B cell (primary cell): ENCODE data around the gene DNAJC4. TPM values are rescaled to one million over a fixed set of nuclear protein-coding genes. Genes with fewer than 3 reads are reported as not detected.
A peak's percentile ranks its signal among the peaks of the same experiment; 100 is the strongest.

Experiments used
- ATAC-seq: fragments of 200-7000 bp; cut with Tn5 transposase; one replicate; pipeline ENCODE4 v1.10.0; 2021; ENCODE audit warnings: low read depth, mild to moderate bottlenecking, moderate number of reproducible peaks, moderate library complexity
- CTCF ChIA-PET: fragments of 350-600 bp; sonication (Branson Sonifier 250); formaldehyde crosslinking; loops from one replicate; lab custom pipeline; 2021; ENCODE audit warnings: antibody characterized with exemption, inconsistent platforms; lab: Charles Lee
- POLR2A ChIA-PET: fragments of 350-600 bp; sonication (Branson Sonifier 250); formaldehyde crosslinking; loops from one replicate; lab custom pipeline; 2021; ENCODE audit warnings: antibody characterized with exemption; lab: Charles Lee
- DNase-seq: peaks from one replicate; pipeline ENCODE4 v3.0.0; 2013
- H2AFZ ChIP-seq: 2 replicates; pipeline ENCODE4 v1.6.1; 2012; ENCODE audit warnings: mild to moderate bottlenecking, low read depth, low read length; ENCODE audit not compliant: insufficient read depth, poor library complexity, severe bottlenecking
- H3K27ac ChIP-seq, 2 donors: 1 replicate in 1 of 2; 2 replicates in 1 of 2; pipeline ENCODE4 v1.5.1; 2012 to 2013; ENCODE audit warnings: low read length in 2 of 2, mild to moderate bottlenecking in 2 of 2, moderate library complexity in 1 of 2
- H3K27me3 ChIP-seq, 4 experiments: fragments of 200-600 bp in 1 of 4; sonication (generic) in 1 of 4; replicated peaks in 1 of 4; 1 replicate in 2 of 4; 2 replicates in 2 of 4; pipeline versions ENCODE4 v1.6.1 to v1.7.0; 2013 to 2016; ENCODE audit warnings: low read length in 3 of 4, mild to moderate bottlenecking in 2 of 4, mixed read lengths in 1 of 4, moderate library complexity in 1 of 4; ENCODE audit not compliant: insufficient read depth in 4 of 4, control insufficient read depth in 3 of 4; ENCODE audit errors: control extremely low read depth in 1 of 4
- H3K36me3 ChIP-seq, 2 experiments: replicated peaks in 1 of 2; 1 replicate in 1 of 2; 2 replicates in 1 of 2; pipeline versions ENCODE4 v1.6.1 to v1.7.1; 2013; ENCODE audit warnings: low read length in 1 of 2; ENCODE audit not compliant: insufficient read depth in 2 of 2, control insufficient read depth in 1 of 2; ENCODE audit errors: control extremely low read depth in 1 of 2, extremely low read depth in 1 of 2
- H3K4me1 ChIP-seq, 2 donors: fragments of 200-600 bp in 1 of 2; sonication (generic) in 1 of 2; 1 replicate in 1 of 2; 2 replicates in 1 of 2; pipeline versions ENCODE4 v1.5.1 to v1.6.1; 2013 to 2017; ENCODE audit warnings: low read length in 2 of 2; ENCODE audit not compliant: control insufficient read depth in 2 of 2, insufficient read depth in 2 of 2
- H3K4me2 ChIP-seq: replicated peaks from 2 replicates; pipeline ENCODE3; 2012; ENCODE audit warnings: mild to moderate bottlenecking, low read depth, low read length; ENCODE audit not compliant: poor library complexity, severe bottlenecking
- H3K4me3 ChIP-seq, 5 experiments: fragments of 200-600 bp in 1 of 5; sonication (generic) in 1 of 5; 1 replicate in 3 of 5; 2 replicates in 2 of 5; pipeline versions ENCODE4 v1.5.1 to v1.7.0; 2011 to 2016; ENCODE audit warnings: low read length in 4 of 5, mild to moderate bottlenecking in 4 of 5, low read depth in 2 of 5, control low read depth in 1 of 5, moderate library complexity in 1 of 5; ENCODE audit not compliant: insufficient read depth in 1 of 5; ENCODE audit errors: control extremely low read depth in 1 of 5, extremely low read depth in 1 of 5
- H3K79me2 ChIP-seq: fragments of 200-600 bp; sonication (generic); one replicate; pipeline ENCODE4 v1.6.0; 2016; ENCODE audit warnings: low read length; ENCODE audit not compliant: control insufficient read depth, insufficient read depth
- H3K9ac ChIP-seq: fragments of 200-600 bp; sonication (generic); 2 replicates; pipeline ENCODE4 v1.6.1; 2017; ENCODE audit warnings: mild to moderate bottlenecking, low read length, moderate library complexity
- H3K9me3 ChIP-seq, 3 donors: one replicate each; pipeline versions ENCODE4 v1.6.1 to v1.7.1; 2013; ENCODE audit warnings: low read length in 2 of 3; ENCODE audit not compliant: control insufficient read depth in 2 of 3, insufficient read depth in 1 of 3; ENCODE audit errors: control extremely low read depth in 1 of 3
- H4K20me1 ChIP-seq: 2 replicates; pipeline ENCODE4 v1.6.0; 2012; ENCODE audit warnings: mild to moderate bottlenecking, low read length; ENCODE audit not compliant: insufficient read depth, control insufficient read depth, poor library complexity, severe bottlenecking
- H3K27ac Mint-ChIP-seq: one replicate; pipeline ENCODE4 v1.8.0; 2021; ENCODE audit warnings: mixed read lengths
- H3K27me3 Mint-ChIP-seq: one replicate; pipeline ENCODE4 v1.8.0; 2021; ENCODE audit warnings: mixed read lengths
- H3K4me1 Mint-ChIP-seq: one replicate; pipeline ENCODE4 v1.8.0; 2021; ENCODE audit warnings: mixed read lengths
- H3K4me3 Mint-ChIP-seq: one replicate; pipeline ENCODE4 v1.8.0; 2021; ENCODE audit warnings: mixed read lengths
- H3K9me3 Mint-ChIP-seq: one replicate; pipeline ENCODE4 v1.8.0; 2022; ENCODE audit warnings: mixed read lengths; ENCODE audit not compliant: insufficient read depth
- EZH2 ChIP-seq: IDR thresholded peaks from 2 replicates; pipeline ENCODE4 v1.6.1; 2012; ENCODE audit warnings: borderline replicate concordance, low read depth, mild to moderate bottlenecking, moderate library complexity, low read length; ENCODE audit not compliant: insufficient read depth, poor library complexity, severe bottlenecking
- WGBS: methylation state at CpG from one replicate; pipeline ENCODE4 v1.1.5; 2013; ENCODE audit warnings: missing lambda C conversion rate; ENCODE audit not compliant: insufficient coverage; 5-methylcytosine and 5-hydroxymethylcytosine counted together
- intact Hi-C: fragments of 100-400 bp; cut with micrococcal nuclease; formaldehyde crosslinking; loops from one replicate; pipeline ENCODE4 v1.10.0; 2022
- polyA plus RNA-seq: library from polyadenylated mRNA; depleted of rRNA; stranded (reverse); fragments of >200 nt; gene quantifications from 2 replicates; pipeline ENCODE4 v1.2.3, GENCODE V29; 2012
- total RNA-seq, 2 donors: library from RNA; stranded (reverse); fragments of 120-200 nt in 1 of 2; gene quantifications; 1 replicate in 1 of 2; 2 replicates in 1 of 2; pipeline versions ENCODE4 v1.2.3 to v1.2.4, GENCODE V29; 2013 to 2022
- TF ChIP-seq, protein P1 (sequence below): fragments of 200-600 bp; IDR thresholded peaks from one replicate; pipeline ENCODE4 v1.8.0; 2022; ENCODE audit warnings: antibody characterized with exemption, mild to moderate bottlenecking

Gene DNAJC4
- total and polyA plus RNA-seq, 2 donors (not counting 1 experiment from before 2014, with no cell fraction given), result 74.4 to 105 TPM

- H3K4me1 Mint-ChIP-seq, result peaks cover 62% of the 10 kb centered on the region
- DNase-seq (peak; percentile 99), ATAC-seq (peak; percentile 58)
- POLR2A ChIA-PET, result interaction anchor here (0.6 to 1.4 kb wide), 18 partner anchors 9 to 627 kb away, joined by 3 to 11 read pairs (median 4); partner anchors contain the start of genes DNAJC4, ESRRA, GPR137 and NUDT22
- intact Hi-C loops, result loop anchor here (1.0 to 2.0 kb wide), 7 partner anchors 10 to 65 kb away; partner anchors contain the start of genes BAD, DNAJC4, ESRRA and FERMT3
- H3K27ac ChIP-seq, result peak within 1 kb of the TSS; percentile 98
- peak within 1 kb of the TSS; percentile 81 for H3K9ac ChIP-seq
- CTCF ChIA-PET, result interaction anchor here (1.0 to 1.5 kb wide), 7 partner anchors 10 to 77 kb away, joined by 3 to 16 read pairs (median 7); partner anchors contain the start of genes ESRRA, FERMT3, NUDT22 and PRDX5
- peak within 1 kb of the TSS in 4 of 5 experiments; percentile 76 to 91 (median 83) for H3K4me3 ChIP-seq
- peak within 1 kb of the TSS; percentile 97 for H3K27ac Mint-ChIP-seq
- WGBS, result 2% methylated on average over 58 of the region's 58 CpGs
- H3K4me1 ChIP-seq, result peaks cover 31 to 63% of the 10 kb centered on the region in 2 donors
- peaks cover 13% of the 10 kb centered on the region for H4K20me1 ChIP-seq
- no peaks in the 10 kb centered on the region for H3K9me3 ChIP-seq
- TF ChIP-seq EZH2, result no peak
- TF ChIP-seq, protein P1, sequence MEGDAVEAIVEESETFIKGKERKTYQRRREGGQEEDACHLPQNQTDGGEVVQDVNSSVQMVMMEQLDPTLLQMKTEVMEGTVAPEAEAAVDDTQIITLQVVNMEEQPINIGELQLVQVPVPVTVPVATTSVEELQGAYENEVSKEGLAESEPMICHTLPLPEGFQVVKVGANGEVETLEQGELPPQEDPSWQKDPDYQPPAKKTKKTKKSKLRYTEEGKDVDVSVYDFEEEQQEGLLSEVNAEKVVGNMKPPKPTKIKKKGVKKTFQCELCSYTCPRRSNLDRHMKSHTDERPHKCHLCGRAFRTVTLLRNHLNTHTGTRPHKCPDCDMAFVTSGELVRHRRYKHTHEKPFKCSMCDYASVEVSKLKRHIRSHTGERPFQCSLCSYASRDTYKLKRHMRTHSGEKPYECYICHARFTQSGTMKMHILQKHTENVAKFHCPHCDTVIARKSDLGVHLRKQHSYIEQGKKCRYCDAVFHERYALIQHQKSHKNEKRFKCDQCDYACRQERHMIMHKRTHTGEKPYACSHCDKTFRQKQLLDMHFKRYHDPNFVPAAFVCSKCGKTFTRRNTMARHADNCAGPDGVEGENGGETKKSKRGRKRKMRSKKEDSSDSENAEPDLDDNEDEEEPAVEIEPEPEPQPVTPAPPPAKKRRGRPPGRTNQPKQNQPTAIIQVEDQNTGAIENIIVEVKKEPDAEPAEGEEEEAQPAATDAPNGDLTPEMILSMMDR, result no peak
- peak within 1 kb of the TSS; percentile 99 for H3K4me2 ChIP-seq
- peak within 1 kb of the TSS; percentile 74 for H2AFZ ChIP-seq
- peak within 1 kb of the TSS; percentile 91 for H3K4me3 Mint-ChIP-seq
- peaks cover 17% of the 10 kb centered on the region for H3K79me2 ChIP-seq
- no peaks in the 10 kb centered on the region for H3K27me3 Mint-ChIP-seq
- H3K36me3 ChIP-seq, result peaks cover 0 to 38% of the 10 kb centered on the region in 2 experiments
- no peaks in the 10 kb centered on the region for H3K27me3 ChIP-seq
- H3K9me3 Mint-ChIP-seq, result no peaks in the 10 kb centered on the region
Observed at GRCh38 chr11:64240435-64241240, 10.3 kb downstream of the DNAJC4 start, which contains the start of gene FKBP2. Gene FKBP2 (plus strand): TSS chr11:64241095. CDS start chr11:64242388, 1,293 bp downstream.
